T-cell (primary cell): ENCODE measurements around the gene PPP2R5E. TPM values are rescaled to one million over a fixed set of nuclear protein-coding genes. Genes with fewer than 3 reads are reported as not detected.
"Not testable (repeated sequence)": the region's sequence is repeated elsewhere in the genome, so short reads cannot be mapped to it uniquely, and the experiment has no call there.

Experiments
- ATAC-seq, 4 experiments: fragments of 200-7000 bp in 3 of 4; fragments of 150-1000 bp in 1 of 4; cut with Tn5 transposase; replicated peaks in 1 of 4; 1 replicate in 3 of 4; 2 replicates in 1 of 4; pipeline ENCODE4 v1.10.0; 2021; ENCODE audit warnings: moderate library complexity in 3 of 4, mild to moderate bottlenecking in 2 of 4, moderate number of reproducible peaks in 1 of 4
- CTCF ChIA-PET, 2 donors: fragments of 300-600 bp; sonication (Branson Sonifier 250); formaldehyde crosslinking; loops; one replicate each; lab custom pipeline; 2022; ENCODE audit warnings: antibody characterized with exemption in 2 of 2; lab: Charles Lee
- POLR2A ChIA-PET, 2 donors: fragments of 300-600 bp; sonication (Branson Sonifier 250); formaldehyde crosslinking; loops; one replicate each; lab custom pipeline; 2022; ENCODE audit warnings: antibody characterized with exemption in 2 of 2; lab: Charles Lee
- DNase-seq, 35 experiments: peaks; one replicate each; pipeline versions ENCODE4 v3.0.0 to v3.0.0-alpha.2; 2013 to 2023
- H3K27ac ChIP-seq: one replicate; pipeline ENCODE4 v1.5.1; 2013; ENCODE audit warnings: low read length
- H3K27me3 ChIP-seq, 2 experiments: replicated peaks in 1 of 2; 1 replicate in 1 of 2; 2 replicates in 1 of 2; pipeline versions ENCODE4 v1.6.1 to v1.7.0; 2013; ENCODE audit warnings: low read length in 1 of 2, mixed read lengths in 1 of 2; ENCODE audit not compliant: control insufficient read depth in 2 of 2, insufficient read depth in 2 of 2; ENCODE audit errors: extremely low read depth in 1 of 2
- H3K36me3 ChIP-seq, 2 donors: 1 replicate in 1 of 2; 2 replicates in 1 of 2; pipeline versions ENCODE4 v1.6.1 to v1.7.0; 2013; ENCODE audit warnings: low read length in 1 of 2; ENCODE audit not compliant: control insufficient read depth in 2 of 2, insufficient read depth in 1 of 2; ENCODE audit errors: extremely low read depth in 1 of 2
- H3K4me1 ChIP-seq, 2 experiments: 1 replicate in 1 of 2; 2 replicates in 1 of 2; pipeline versions ENCODE4 v1.6.1 to v1.7.0; 2013; ENCODE audit warnings: low read length in 2 of 2, mixed read lengths in 1 of 2; ENCODE audit not compliant: insufficient read depth in 2 of 2, control insufficient read depth in 1 of 2; ENCODE audit errors: extremely low read depth in 1 of 2
- H3K4me3 ChIP-seq, 2 donors: 1 replicate in 1 of 2; 2 replicates in 1 of 2; pipeline versions ENCODE4 v1.5.1 to v1.7.0; 2013; ENCODE audit warnings: mild to moderate bottlenecking in 2 of 2, low read length in 1 of 2, moderate library complexity in 1 of 2; ENCODE audit not compliant: control insufficient read depth in 1 of 2; ENCODE audit errors: extremely low read depth in 1 of 2
- H3K9me3 ChIP-seq: 2 replicates; pipeline ENCODE4 v1.7.0; 2013
- H3K27ac Mint-ChIP-seq, 2 donors: one replicate each; pipeline ENCODE4 v1.8.0; 2020 to 2021; ENCODE audit warnings: mild to moderate bottlenecking in 2 of 2, mixed read lengths in 2 of 2
- H3K27me3 Mint-ChIP-seq, 2 donors: one replicate each; pipeline ENCODE4 v1.8.0; 2021 to 2022; ENCODE audit warnings: mixed read lengths in 2 of 2
- H3K36me3 Mint-ChIP-seq: one replicate; pipeline ENCODE4 v1.8.0; 2021; ENCODE audit warnings: mixed read lengths
- H3K4me1 Mint-ChIP-seq, 3 donors: one replicate each; pipeline ENCODE4 v1.8.0; 2020 to 2022; ENCODE audit warnings: mixed read lengths in 3 of 3, mild to moderate bottlenecking in 1 of 3
- H3K4me3 Mint-ChIP-seq, 3 donors: one replicate each; pipeline ENCODE4 v1.8.0; 2020 to 2022; ENCODE audit warnings: mild to moderate bottlenecking in 3 of 3, mixed read lengths in 3 of 3, moderate library complexity in 3 of 3
- H3K9me3 Mint-ChIP-seq, 3 donors: one replicate each; pipeline ENCODE4 v1.8.0; 2020 to 2022; ENCODE audit warnings: mixed read lengths in 3 of 3
- WGBS: methylation state at CpG from one replicate; pipeline ENCODE4 v1.1.5; 2013; ENCODE audit warnings: missing lambda C conversion rate; ENCODE audit not compliant: insufficient coverage; 5-methylcytosine and 5-hydroxymethylcytosine counted together
- total RNA-seq, 35 experiments: library from RNA in 6 of 35; stranded (reverse) in 6 of 35; fragments of 120-200 nt in 1 of 35; gene quantifications; one replicate each; pipeline versions ENCODE4 v1.2.1 to v1.2.4 and lab custom pipeline; 2013 to 2026

The PPP2R5E gene
- total RNA-seq (10 to 100 TPM; 35.5 to 45.1 (median 40.6) TPM), total RNA-seq (lab: John Stamatoyannopoulos, UW) (22.8 to 66.5 (median 43.9) reads per million in 29 experiments)
- 36.3 TPM for total RNA-seq (2013)

- ATAC-seq (peak; percentile 95 to 97 (median 96)), DNase-seq (peak; percentile 92 to 99 (median 98))
- no peaks in the 10 kb centered on the region for H3K9me3 Mint-ChIP-seq
- POLR2A ChIA-PET, result interaction anchor here (0.5 to 2.4 kb wide), 7 partner anchors 19 to 1523 kb away, joined by 3 to 15 read pairs (median 4); partner anchors contain the start of gene WDR89 (in 2 of the 2)
- no peaks in the 10 kb centered on the region for H3K27me3 ChIP-seq
- H3K27ac Mint-ChIP-seq, result peak within 1 kb of the TSS; percentile 91 to 94
- no peaks in the 10 kb centered on the region for H3K27me3 Mint-ChIP-seq
- WGBS, result under 1% methylated on average over 77 of the region's 78 CpGs
- peaks cover 35 to 52% (median 40%) of the 10 kb centered on the region in 3 donors for H3K4me1 Mint-ChIP-seq
- H3K9me3 ChIP-seq, result no peaks in the 10 kb centered on the region
- peaks cover 3 to 13% of the 10 kb centered on the region in 2 donors for H3K36me3 ChIP-seq
- H3K27ac ChIP-seq, result peak within 1 kb of the TSS; percentile 77
- H3K4me3 ChIP-seq, result peak within 1 kb of the TSS; percentile 74 to 80
- peaks cover 11% of the 10 kb centered on the region for H3K36me3 Mint-ChIP-seq
- CTCF ChIA-PET, result interaction anchor here (0.6 to 1.3 kb wide), 7 partner anchors 9 to 1438 kb away, joined by 3 to 4 read pairs (median 4); no protein-coding TSS in a partner anchor
- peak within 1 kb of the TSS; percentile 96 to 99 (median 96) for H3K4me3 Mint-ChIP-seq
- peaks cover 0 to 11% of the 10 kb centered on the region in 2 experiments for H3K4me1 ChIP-seq
Measured at GRCh38 chr14:63543000-63543825, at the start of gene PPP2R5E. Gene PPP2R5E (minus strand): TSS chr14:63543377. CDS start chr14:63539685, 3,692 bp downstream.

- H3K9me3 Mint-ChIP-seq, ATAC-seq, H3K4me1 ChIP-seq, H3K4me1 Mint-ChIP-seq, H3K9me3 ChIP-seq, H3K27ac Mint-ChIP-seq, H3K27ac ChIP-seq, POLR2A ChIA-PET, H3K4me3 Mint-ChIP-seq, DNase-seq, H3K36me3 Mint-ChIP-seq, H3K27me3 Mint-ChIP-seq, H3K36me3 ChIP-seq, H3K4me3 ChIP-seq: not testable (repeated sequence)
- CTCF ChIA-PET, result interaction anchor here in 1 of 2 donors (0.5 to 0.7 kb wide), 2 partner anchors 26 to 31 kb away, joined by 3 read pairs; no protein-coding TSS in a partner anchor
- peaks cover 0 to 12% of the 10 kb centered on the region in 2 experiments for H3K27me3 ChIP-seq
- WGBS, result 100% methylated on average over 2 of the region's 8 CpGs
Measured at GRCh38 chr14:63583046-63583445, 39.9 kb upstream of the PPP2R5E start.

GRCh38 chr14:63581491-63581890, 38.3 kb upstream of the PPP2R5E start:
- WGBS, result 50% methylated on average over 1 of the region's 4 CpGs
- Histone ChIP-seq H3K4me1 (no peaks in the 10 kb centered on the region), H3K36me3 (no peaks in the 10 kb centered on the region), H3K9me3 (no peaks in the 10 kb centered on the region), H3K27me3 (peaks cover 0 to 12% of the 10 kb centered on the region in 2 experiments), H3K27ac (no peak overlapping the region), H3K4me3 (no peak overlapping the region)
- Mint-ChIP-seq H3K4me1 (no peaks in the 10 kb centered on the region), H3K4me3 (no peak overlapping the region), H3K36me3 (no peaks in the 10 kb centered on the region), H3K27me3 (peaks cover 2 to 10% of the 10 kb centered on the region in 2 donors), H3K27ac (no peak overlapping the region), H3K9me3 (no peaks in the 10 kb centered on the region)
- DNase-seq (no peak), ATAC-seq (no peak)
- POLR2A ChIA-PET, result no interaction called here
- CTCF ChIA-PET, result no interaction called here

- ChIA-PET POLR2A (no interaction called here), CTCF (no interaction called here)
- no peak overlapping the region for H3K4me3 ChIP-seq
- no peak overlapping the region for H3K27ac ChIP-seq
- H3K9me3 ChIP-seq, result no peaks in the 10 kb centered on the region
- Mint-ChIP-seq H3K9me3 (no peaks in the 10 kb centered on the region), H3K27me3 (peaks cover under 1 to 10% of the 10 kb centered on the region in 2 donors), H3K36me3 (no peaks in the 10 kb centered on the region), H3K27ac (no peak overlapping the region), H3K4me1 (no peaks in the 10 kb centered on the region), H3K4me3 (no peak overlapping the region)
- ATAC-seq (no peak), DNase-seq (no peak)
- H3K4me1 ChIP-seq, result no peaks in the 10 kb centered on the region
- H3K36me3 ChIP-seq, result no peaks in the 10 kb centered on the region
- peaks cover 0 to 12% of the 10 kb centered on the region in 2 experiments for H3K27me3 ChIP-seq
- no CpG with 5 or more reads among the region's 1 CpG for WGBS
Measured at GRCh38 chr14:63578300-63578699, 35.1 kb upstream of the PPP2R5E start.

- no peak for ATAC-seq
- Mint-ChIP-seq H3K4me1 (no peaks in the 10 kb centered on the region), H3K36me3 (no peaks in the 10 kb centered on the region)
Measured at GRCh38 chr14:63573581-63573980, 30.4 kb upstream of the PPP2R5E start.

GRCh38 chr14:63565448-63565847, 22.3 kb upstream of the PPP2R5E start:
- Mint-ChIP-seq H3K27me3 (peaks cover 4 to 7% of the 10 kb centered on the region in 2 donors), H3K27ac (no peak overlapping the region), H3K36me3 (no peaks in the 10 kb centered on the region), H3K4me3 (no peak overlapping the region), H3K9me3 (no peaks in the 10 kb centered on the region), H3K4me1 (no peaks in the 10 kb centered on the region)
- H3K27ac ChIP-seq, result no peak overlapping the region
- no peaks in the 10 kb centered on the region for H3K4me1 ChIP-seq
- ChIA-PET CTCF (no interaction called here), POLR2A (no interaction called here)
- H3K4me3 ChIP-seq, result no peak overlapping the region
- peaks cover 0 to 12% of the 10 kb centered on the region in 2 experiments for H3K27me3 ChIP-seq
- H3K9me3 ChIP-seq, result no peaks in the 10 kb centered on the region
- no CpG with 5 or more reads among the region's 3 CpGs for WGBS
- no peaks in the 10 kb centered on the region for H3K36me3 ChIP-seq
- no peak for ATAC-seq
- DNase-seq, result no peak

More at GRCh38 chr14:63573581-63573980, 30.4 kb upstream of the PPP2R5E start:
- H3K27me3 Mint-ChIP-seq, result peaks cover 4 to 5% of the 10 kb centered on the region in 2 donors
- no peak for DNase-seq
- Histone ChIP-seq H3K9me3 (no peaks in the 10 kb centered on the region), H3K36me3 (no peaks in the 10 kb centered on the region), H3K27ac (no peak overlapping the region), H3K27me3 (no peaks in the 10 kb centered on the region), H3K4me3 (no peak overlapping the region), H3K4me1 (no peaks in the 10 kb centered on the region)
- ChIA-PET CTCF (no interaction called here), POLR2A (no interaction called here)
- no peak overlapping the region for H3K4me3 Mint-ChIP-seq
- H3K9me3 Mint-ChIP-seq, result no peaks in the 10 kb centered on the region
- no CpG with 5 or more reads among the region's 4 CpGs for WGBS
- no peak overlapping the region for H3K27ac Mint-ChIP-seq
